GM19324 (cell line): ENCODE measurements around the gene B3GNT3.

Experiments used
- ATAC-seq: cut with Tn5 transposase; IDR thresholded peaks from one replicate; pipeline ENCODE4 v1.9.1; 2021; ENCODE audit warnings: mild to moderate bottlenecking, moderate library complexity; ENCODE audit not compliant: unreplicated experiment, low FRiP score

Gene B3GNT3

GRCh38 chr19:17794731-17795494, at the start of gene B3GNT3:
B3GNT3 (plus strand) TSS chr19:17795138; CDS start chr19:17807808, 12,670 bp downstream.
- ATAC-seq, result no peak

GRCh38 chr19:17747205-17748098, 47.5 kb upstream of the B3GNT3 start:
- ATAC-seq, result peak; percentile 85

- no peak for ATAC-seq
Observed at GRCh38 chr19:17748884-17749638, 45.9 kb upstream of the B3GNT3 start.

GRCh38 chr19:17749912-17750317, 45.0 kb upstream of the B3GNT3 start:
- no peak for ATAC-seq

GRCh38 chr19:17751103-17751911, 43.6 kb upstream of the B3GNT3 start, which contains the start of gene FCHO1:
FCHO1 (plus strand) TSS chr19:17751477; CDS start chr19:17755165, 3,688 bp downstream.
- ATAC-seq, result peak; percentile 32

- no peak for ATAC-seq
Observed at GRCh38 chr19:17751912-17752273, 43.0 kb upstream of the B3GNT3 start.

GRCh38 chr19:17752865-17753639, 41.9 kb upstream of the B3GNT3 start:
- no peak for ATAC-seq

- ATAC-seq, result no peak
Observed at GRCh38 chr19:17753976-17754375, 41.0 kb upstream of the B3GNT3 start.

- no peak for ATAC-seq
Observed at GRCh38 chr19:17754634-17755442, 40.1 kb upstream of the B3GNT3 start.

GRCh38 chr19:17755443-17755890, 39.5 kb upstream of the B3GNT3 start:
- ATAC-seq, result no peak

- ATAC-seq, result no peak
Observed at GRCh38 chr19:17755977-17756670, 38.8 kb upstream of the B3GNT3 start.

GRCh38 chr19:17757125-17757524, 37.8 kb upstream of the B3GNT3 start:
- ATAC-seq, result no peak

GRCh38 chr19:17758515-17758914, 36.4 kb upstream of the B3GNT3 start:
- no peak for ATAC-seq

GRCh38 chr19:17761148-17761547, 33.8 kb upstream of the B3GNT3 start:
- ATAC-seq, result no peak

- no peak for ATAC-seq
Observed at GRCh38 chr19:17762505-17763229, 32.3 kb upstream of the B3GNT3 start.

GRCh38 chr19:17764348-17764747, 30.6 kb upstream of the B3GNT3 start:
- ATAC-seq, result no peak

GRCh38 chr19:17765069-17765618, 29.8 kb upstream of the B3GNT3 start:
- ATAC-seq, result no peak
